HG03571 (cell line): Measurements from ENCODE around the gene PDE2A.

Experiments
- ATAC-seq: cut with Tn5 transposase; IDR thresholded peaks from one replicate; pipeline ENCODE4 v1.9.1; 2021; ENCODE audit not compliant: unreplicated experiment

Gene PDE2A

GRCh38 chr11:72673943-72674828 is at the start of gene PDE2A:
PDE2A (minus strand) TSS chr11:72674422; CDS start chr11:72674207, 215 bp downstream.
- ATAC-seq = no peak

GRCh38 chr11:72723508-72723907 is 49.3 kb upstream of the PDE2A start:
- no peak for ATAC-seq

- peak; percentile 66 for ATAC-seq
These were observed 48.0 kb upstream of the PDE2A start for GRCh38 chr11:72722050-72722748.

GRCh38 chr11:72721689-72722049 is 47.4 kb upstream of the PDE2A start:
- no peak for ATAC-seq

GRCh38 chr11:72721276-72721675 is 47.1 kb upstream of the PDE2A start:
- no peak for ATAC-seq

GRCh38 chr11:72720784-72721183 is 46.6 kb upstream of the PDE2A start:
- ATAC-seq = no peak

- no peak for ATAC-seq
These were observed 45.8 kb upstream of the PDE2A start for GRCh38 chr11:72720047-72720446.

- ATAC-seq = no peak
These were observed 45.3 kb upstream of the PDE2A start for GRCh38 chr11:72719551-72719950.

- ATAC-seq = no peak
These were observed 44.9 kb upstream of the PDE2A start for GRCh38 chr11:72719144-72719543.

GRCh38 chr11:72718101-72718501 is 43.9 kb upstream of the PDE2A start:
- ATAC-seq = no peak

- ATAC-seq = no peak
These were observed 42.7 kb upstream of the PDE2A start for GRCh38 chr11:72716788-72717435.

- ATAC-seq = no peak
These were observed 42.1 kb upstream of the PDE2A start for GRCh38 chr11:72716290-72716689.

- ATAC-seq = no peak
These were observed 38.6 kb upstream of the PDE2A start for GRCh38 chr11:72712841-72713240.

GRCh38 chr11:72712168-72712751 is 38.0 kb upstream of the PDE2A start:
- no peak for ATAC-seq

- ATAC-seq = no peak
These were observed 36.9 kb upstream of the PDE2A start for GRCh38 chr11:72711141-72711540.

GRCh38 chr11:72710278-72710677 is 36.1 kb upstream of the PDE2A start:
- no peak for ATAC-seq

GRCh38 chr11:72709478-72710238 is 35.4 kb upstream of the PDE2A start:
- no peak for ATAC-seq

GRCh38 chr11:72707032-72707431 is 32.8 kb upstream of the PDE2A start:
- ATAC-seq = no peak

GRCh38 chr11:72706579-72706978 is 32.4 kb upstream of the PDE2A start:
- ATAC-seq = no peak

GRCh38 chr11:72705442-72706365 is 31.5 kb upstream of the PDE2A start:
- no peak for ATAC-seq
